ENCODE measurements around the gene GPRC5D. TPM values are rescaled to one million over a fixed set of nuclear protein-coding genes. Genes with fewer than 3 reads are reported as not detected.
A peak's percentile ranks its signal among the peaks of the same experiment; 100 is the strongest.

Gene GPRC5D
- polyA plus RNA-seq, 3 donors = 0.64 to 1.3 (median 0.94) TPM

GRCh38 chr12:12982331-12982730, 30.4 kb upstream of the GPRC5D start:
- no peak for DNase-seq

- DNase-seq = peak; percentile 42
Observed at GRCh38 chr12:12979731-12980259, 27.8 kb upstream of the GPRC5D start.

- no peak for DNase-seq
Observed at GRCh38 chr12:12979126-12979525, 27.2 kb upstream of the GPRC5D start.

- no peak for DNase-seq
Observed at GRCh38 chr12:12977231-12977630, 25.3 kb upstream of the GPRC5D start.

GRCh38 chr12:12976366-12976765, 24.4 kb upstream of the GPRC5D start:
- DNase-seq = no peak

GRCh38 chr12:12975322-12976077, 23.5 kb upstream of the GPRC5D start:
- no peak for DNase-seq

- no peak for DNase-seq
Observed at GRCh38 chr12:12974211-12974610, 22.2 kb upstream of the GPRC5D start.

- no peak for DNase-seq
Observed at GRCh38 chr12:12973019-12973418, 21.0 kb upstream of the GPRC5D start.

GRCh38 chr12:12965836-12966235, 13.9 kb upstream of the GPRC5D start:
- DNase-seq = no peak

- DNase-seq = no peak
Observed at GRCh38 chr12:12964255-12964654, 12.3 kb upstream of the GPRC5D start.

- no peak for DNase-seq
Observed at GRCh38 chr12:12960639-12961209, 8.8 kb upstream of the GPRC5D start.

- no peak for DNase-seq
Observed at GRCh38 chr12:12958886-12959285, 6.9 kb upstream of the GPRC5D start.

GRCh38 chr12:12954878-12955625, 3.1 kb upstream of the GPRC5D start:
- peak; percentile 26 for DNase-seq

GRCh38 chr12:12954356-12954755, 2.4 kb upstream of the GPRC5D start:
- no peak for DNase-seq

GRCh38 chr12:12951504-12951903, 466 bp downstream of the GPRC5D start:
- DNase-seq = no peak

GRCh38 chr12:12947902-12948301, 4.1 kb downstream of the GPRC5D start:
- no peak for DNase-seq

GRCh38 chr12:12946686-12947355, 5.1 kb downstream of the GPRC5D start:
- no peak for DNase-seq

GRCh38 chr12:12945591-12945990, 6.4 kb downstream of the GPRC5D start:
- no peak for DNase-seq

- DNase-seq = no peak
Observed at GRCh38 chr12:12943586-12944260, 8.2 kb downstream of the GPRC5D start.

- DNase-seq = no peak
Observed at GRCh38 chr12:12941450-12942350, 10.3 kb downstream of the GPRC5D start.

GRCh38 chr12:12939888-12940287, 12.1 kb downstream of the GPRC5D start:
- no peak for DNase-seq

Measured in renal pelvis (tissue), 4 donors.